Measurements from ENCODE around the gene ARL3.

DNA sequence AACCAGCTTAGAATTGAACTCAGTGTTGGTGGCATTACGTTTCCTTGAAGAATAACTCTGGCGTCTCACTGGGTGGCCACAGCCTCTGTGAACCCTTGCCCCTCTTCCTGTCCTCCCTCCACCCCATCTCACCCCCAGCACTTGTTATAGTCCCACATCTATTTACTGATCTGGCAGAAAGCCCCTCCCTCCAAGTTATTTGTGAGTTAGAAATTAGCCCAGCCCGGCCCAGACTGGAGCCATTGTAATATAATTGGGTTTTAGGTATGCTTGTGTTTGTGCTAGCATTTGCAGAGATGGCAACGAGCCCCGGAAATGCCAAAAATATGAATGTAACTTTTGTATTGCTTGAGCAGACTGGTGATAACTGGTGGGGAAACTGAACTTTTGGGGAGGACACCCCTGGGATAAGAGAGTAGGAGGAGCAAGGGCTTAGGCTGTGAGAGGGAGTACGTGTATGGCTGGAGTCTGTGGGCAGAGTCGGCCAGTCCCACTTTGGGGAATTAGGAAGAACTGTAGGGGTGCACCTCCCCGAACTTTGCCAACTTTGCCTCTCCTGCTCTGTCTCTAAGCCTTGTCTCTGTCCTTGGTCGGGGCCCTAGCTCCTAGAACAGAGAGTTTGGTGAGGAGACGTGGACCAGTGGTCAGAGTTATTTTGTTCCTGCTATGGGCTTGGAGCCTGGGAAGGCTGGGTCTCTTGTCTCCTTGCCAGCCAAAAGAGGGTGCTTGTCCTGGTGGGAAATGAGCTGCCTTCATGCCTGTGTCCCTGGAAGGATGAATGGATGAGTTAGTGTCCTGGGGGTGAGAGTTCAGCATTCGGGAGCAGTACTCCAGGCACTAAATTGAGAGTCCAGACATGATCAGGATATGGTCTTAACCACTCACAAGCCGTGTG lies 89.2 kb downstream of the ARL3 start:
- no peak for TF ChIP-seq TAF1 (IDR thresholded peaks at IDR 0.05; ENCODE audit: low read depth, low read length)
- no peak for TF ChIP-seq SPI1 (IDR thresholded peaks at IDR 0.05; ENCODE audit: low read depth, low read length)
